OCI-LY1 (cell line): ENCODE results near the gene CAMK4.

Experiments
- EZH2 ChIP-seq: fragments of 200-600 bp; sonication (generic), shearing (Covaris generic); IDR thresholded peaks from 2 replicates; pipeline ENCODE4 v1.8.0; 2017; ENCODE audit warnings: borderline replicate concordance, mixed run types, mild to moderate bottlenecking, antibody characterized with exemption, low read length, moderate library complexity, mixed read lengths
- TF ChIP-seq, protein P1 (sequence below): fragments of 200-600 bp; sonication (generic), shearing (Covaris generic); IDR thresholded peaks from 2 replicates; pipeline ENCODE4 v1.5.1; 2017; ENCODE audit warnings: mild to moderate bottlenecking, antibody characterized with exemption, low read length, moderate library complexity, mixed read lengths

DNA sequence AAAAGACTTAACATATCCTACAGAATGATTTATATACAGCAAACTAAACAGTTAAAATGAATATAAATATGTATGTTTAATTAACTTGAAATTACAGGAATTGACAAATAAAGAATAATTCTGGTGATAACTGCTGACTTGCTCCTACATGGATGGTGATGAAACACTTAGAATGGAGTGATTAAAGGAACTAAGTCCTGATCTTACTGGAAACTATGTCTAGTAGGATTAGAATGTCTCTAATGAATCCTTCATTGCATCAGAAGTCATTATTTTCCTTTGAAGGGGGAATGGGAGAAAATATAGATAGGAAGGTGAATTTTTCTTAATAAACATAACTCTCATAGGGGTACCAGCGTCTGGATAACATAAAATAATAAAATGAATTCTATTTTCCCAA lies 77.1 kb downstream of the CAMK4 start:
- TF ChIP-seq, protein P1, sequence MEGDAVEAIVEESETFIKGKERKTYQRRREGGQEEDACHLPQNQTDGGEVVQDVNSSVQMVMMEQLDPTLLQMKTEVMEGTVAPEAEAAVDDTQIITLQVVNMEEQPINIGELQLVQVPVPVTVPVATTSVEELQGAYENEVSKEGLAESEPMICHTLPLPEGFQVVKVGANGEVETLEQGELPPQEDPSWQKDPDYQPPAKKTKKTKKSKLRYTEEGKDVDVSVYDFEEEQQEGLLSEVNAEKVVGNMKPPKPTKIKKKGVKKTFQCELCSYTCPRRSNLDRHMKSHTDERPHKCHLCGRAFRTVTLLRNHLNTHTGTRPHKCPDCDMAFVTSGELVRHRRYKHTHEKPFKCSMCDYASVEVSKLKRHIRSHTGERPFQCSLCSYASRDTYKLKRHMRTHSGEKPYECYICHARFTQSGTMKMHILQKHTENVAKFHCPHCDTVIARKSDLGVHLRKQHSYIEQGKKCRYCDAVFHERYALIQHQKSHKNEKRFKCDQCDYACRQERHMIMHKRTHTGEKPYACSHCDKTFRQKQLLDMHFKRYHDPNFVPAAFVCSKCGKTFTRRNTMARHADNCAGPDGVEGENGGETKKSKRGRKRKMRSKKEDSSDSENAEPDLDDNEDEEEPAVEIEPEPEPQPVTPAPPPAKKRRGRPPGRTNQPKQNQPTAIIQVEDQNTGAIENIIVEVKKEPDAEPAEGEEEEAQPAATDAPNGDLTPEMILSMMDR = no peak
- TF ChIP-seq EZH2 = no peak
